Measurements from ENCODE around the gene ELF5. TPM values are rescaled to one million over a fixed set of nuclear protein-coding genes. Genes with fewer than 3 reads are reported as not detected.

ELF5 gene
- total RNA-seq, 4 donors from 2014 or later = not detected

DNA sequence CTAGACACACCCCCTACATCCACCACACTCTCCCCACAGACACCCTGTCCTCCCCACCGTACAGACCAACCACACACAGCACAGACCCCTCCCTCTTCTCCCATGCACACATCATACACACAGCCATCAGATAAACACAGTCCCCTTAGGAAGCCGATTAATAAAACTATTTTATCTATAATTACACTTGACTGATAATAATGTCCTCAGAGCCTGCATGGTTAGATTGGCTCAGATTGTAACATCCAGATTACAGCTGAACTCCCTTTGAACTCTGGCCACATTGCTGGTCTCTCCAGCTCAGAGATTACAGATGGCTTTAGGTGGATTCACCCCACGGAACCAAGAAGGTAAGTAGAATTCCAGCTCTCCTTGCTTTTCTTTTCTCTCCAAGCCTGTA is 9.5 kb upstream of the ELF5 start:
- TF ChIP-seq, protein P1, sequence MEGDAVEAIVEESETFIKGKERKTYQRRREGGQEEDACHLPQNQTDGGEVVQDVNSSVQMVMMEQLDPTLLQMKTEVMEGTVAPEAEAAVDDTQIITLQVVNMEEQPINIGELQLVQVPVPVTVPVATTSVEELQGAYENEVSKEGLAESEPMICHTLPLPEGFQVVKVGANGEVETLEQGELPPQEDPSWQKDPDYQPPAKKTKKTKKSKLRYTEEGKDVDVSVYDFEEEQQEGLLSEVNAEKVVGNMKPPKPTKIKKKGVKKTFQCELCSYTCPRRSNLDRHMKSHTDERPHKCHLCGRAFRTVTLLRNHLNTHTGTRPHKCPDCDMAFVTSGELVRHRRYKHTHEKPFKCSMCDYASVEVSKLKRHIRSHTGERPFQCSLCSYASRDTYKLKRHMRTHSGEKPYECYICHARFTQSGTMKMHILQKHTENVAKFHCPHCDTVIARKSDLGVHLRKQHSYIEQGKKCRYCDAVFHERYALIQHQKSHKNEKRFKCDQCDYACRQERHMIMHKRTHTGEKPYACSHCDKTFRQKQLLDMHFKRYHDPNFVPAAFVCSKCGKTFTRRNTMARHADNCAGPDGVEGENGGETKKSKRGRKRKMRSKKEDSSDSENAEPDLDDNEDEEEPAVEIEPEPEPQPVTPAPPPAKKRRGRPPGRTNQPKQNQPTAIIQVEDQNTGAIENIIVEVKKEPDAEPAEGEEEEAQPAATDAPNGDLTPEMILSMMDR (IDR thresholded peaks at IDR 0.05) = no peak
- TF ChIP-seq POLR2A (IDR thresholded peaks at IDR 0.05; ENCODE audit: low read depth) (no peak), EP300 (IDR thresholded peaks at IDR 0.05) (no peak), POLR2AphosphoS5 (IDR thresholded peaks at IDR 0.05) (no peak)
- Histone ChIP-seq H3K27ac (replicated peaks in 1 of 4) (no peak overlapping the region), H3K27me3 (peaks cover 0 to 11% (median 0%) of the 10 kb centered on the region in 4 donors), H3K4me1 (no peaks in the 10 kb centered on the region), H3K4me3 (no peak overlapping the region), H3K36me3 (no peaks in the 10 kb centered on the region), H3K9me3 (no peaks in the 10 kb centered on the region)
- intact Hi-C loops (cut with DNase I) = no loop called here
- WGBS = 75% methylated on average over 3 of the region's 3 CpGs
- DNase-seq (ENCODE audit: extremely low spot score) = no peak

DNA sequence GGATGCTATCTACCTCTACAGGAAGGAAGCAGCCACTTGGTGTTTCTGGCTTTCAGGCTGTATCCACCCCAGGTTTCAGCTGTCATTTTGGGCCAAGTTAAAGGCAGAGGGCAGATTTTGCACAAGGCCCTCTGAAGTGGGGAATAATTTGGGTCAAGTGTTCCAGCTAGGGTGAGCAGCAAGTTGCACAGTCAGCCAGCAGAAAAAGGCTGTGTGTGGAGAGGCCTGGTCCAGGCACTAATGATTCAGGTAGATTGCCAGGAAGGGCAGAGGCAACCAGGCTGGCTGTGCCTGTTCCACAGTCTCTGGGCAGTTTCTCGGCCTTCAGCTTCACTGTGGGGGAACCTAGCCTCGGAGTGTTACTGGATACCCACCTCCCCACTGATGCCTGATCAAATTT is 8.6 kb upstream of the ELF5 start:
- H3K27ac ChIP-seq (replicated peaks in 1 of 4) = no peak overlapping the region
- intact Hi-C loops (cut with DNase I) = no loop called here
- no peak overlapping the region for H3K4me3 ChIP-seq
- no peak for TF ChIP-seq POLR2AphosphoS5 (IDR thresholded peaks at IDR 0.05)
- TF ChIP-seq POLR2A (IDR thresholded peaks at IDR 0.05; ENCODE audit: low read depth) = no peak
- TF ChIP-seq EP300 (IDR thresholded peaks at IDR 0.05) = no peak
- TF ChIP-seq, protein P1 (IDR thresholded peaks at IDR 0.05) = no peak
- no peaks in the 10 kb centered on the region for H3K36me3 ChIP-seq
- peaks cover 0 to 11% (median 0%) of the 10 kb centered on the region in 4 donors for H3K27me3 ChIP-seq
- H3K9me3 ChIP-seq = no peaks in the 10 kb centered on the region
- H3K4me1 ChIP-seq = no peaks in the 10 kb centered on the region
- DNase-seq (ENCODE audit: extremely low spot score) = no peak
- no CpG with 5 or more reads among the region's 2 CpGs for WGBS

DNA sequence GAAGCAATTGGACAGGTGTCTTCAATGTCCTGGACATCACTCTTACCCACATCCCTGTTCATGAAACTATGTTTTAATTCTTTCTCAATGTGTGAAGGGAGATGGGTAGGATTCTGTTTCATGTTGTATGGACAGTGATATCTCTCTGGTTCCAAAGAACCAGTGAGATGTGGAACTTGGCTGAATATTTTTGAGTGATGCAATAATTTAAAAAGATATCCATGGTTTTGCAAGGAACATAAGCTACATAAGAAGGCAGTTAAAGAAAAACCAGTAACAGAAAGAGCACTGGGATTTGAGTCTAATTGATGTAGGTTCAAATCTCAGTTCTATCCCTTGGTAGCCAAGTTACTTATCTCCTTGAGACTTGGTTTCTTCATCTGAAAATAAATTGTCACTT is 7.7 kb upstream of the ELF5 start:
- intact Hi-C loops (cut with DNase I) = no loop called here

DNA sequence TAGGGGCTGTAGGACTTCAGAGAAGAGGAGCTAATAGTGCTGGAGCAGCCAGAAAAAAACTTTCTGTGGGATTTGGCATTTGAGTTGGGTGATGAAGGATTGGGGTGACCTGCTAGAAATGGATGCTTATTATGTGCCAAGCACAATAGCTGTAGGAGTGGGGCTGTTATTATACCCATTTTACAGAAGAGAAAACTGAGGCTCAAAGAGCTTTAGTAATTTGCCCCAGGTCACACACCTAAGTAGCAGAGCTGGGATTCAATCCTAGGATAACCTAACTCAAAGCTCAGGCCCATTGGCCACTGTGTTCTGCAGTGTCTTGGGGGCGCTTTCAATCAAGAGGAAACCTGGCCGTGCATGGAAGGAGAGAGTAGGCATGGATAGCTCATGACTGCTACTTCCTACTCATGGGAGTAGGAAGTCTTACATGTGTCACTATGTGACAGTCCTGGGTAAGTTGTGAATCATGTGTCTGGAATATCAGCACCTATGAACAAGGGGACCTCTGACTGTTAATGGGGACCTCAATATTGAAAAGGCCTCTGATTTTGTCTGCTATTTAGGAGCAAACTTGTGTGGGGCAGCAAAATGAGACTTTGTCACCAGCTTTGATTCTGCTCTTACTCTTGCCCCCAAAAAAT is 6.1 kb upstream of the ELF5 start:
- DNase-seq (ENCODE audit: extremely low spot score) = no peak
- TF ChIP-seq EP300 (IDR thresholded peaks at IDR 0.05) (no peak), POLR2AphosphoS5 (IDR thresholded peaks at IDR 0.05) (no peak), POLR2A (IDR thresholded peaks at IDR 0.05; ENCODE audit: low read depth) (no peak)
- TF ChIP-seq, protein P1 (IDR thresholded peaks at IDR 0.05) = no peak
- Histone ChIP-seq H3K36me3 (no peaks in the 10 kb centered on the region), H3K9me3 (no peaks in the 10 kb centered on the region), H3K4me1 (no peaks in the 10 kb centered on the region), H3K27ac (replicated peaks in 1 of 4) (no peak overlapping the region), H3K27me3 (peaks cover 0 to 7% (median 0%) of the 10 kb centered on the region in 4 donors), H3K4me3 (no peak overlapping the region)
- intact Hi-C loops (cut with DNase I) = no loop called here
- WGBS = 83% methylated on average over 2 of the region's 2 CpGs

More for the DNA sequence above, 7.7 kb upstream of the ELF5 start:
- DNase-seq (ENCODE audit: extremely low spot score) = no peak
- TF ChIP-seq, protein P1 (IDR thresholded peaks at IDR 0.05) = no peak
- no peak for TF ChIP-seq POLR2AphosphoS5 (IDR thresholded peaks at IDR 0.05)
- no peak for TF ChIP-seq EP300 (IDR thresholded peaks at IDR 0.05)
- TF ChIP-seq POLR2A (IDR thresholded peaks at IDR 0.05; ENCODE audit: low read depth) = no peak
- no peak overlapping the region for H3K4me3 ChIP-seq
- no peaks in the 10 kb centered on the region for H3K4me1 ChIP-seq
- H3K36me3 ChIP-seq = no peaks in the 10 kb centered on the region
- peaks cover 0 to 11% (median 0%) of the 10 kb centered on the region in 4 donors for H3K27me3 ChIP-seq
- H3K9me3 ChIP-seq = no peaks in the 10 kb centered on the region
- no peak overlapping the region for H3K27ac ChIP-seq (replicated peaks in 1 of 4)
